ENCODE measurements around the gene HNRNPA1L2.
A peak's percentile ranks its signal among the peaks of the same experiment; 100 is the strongest.

HNRNPA1L2 gene

DNA sequence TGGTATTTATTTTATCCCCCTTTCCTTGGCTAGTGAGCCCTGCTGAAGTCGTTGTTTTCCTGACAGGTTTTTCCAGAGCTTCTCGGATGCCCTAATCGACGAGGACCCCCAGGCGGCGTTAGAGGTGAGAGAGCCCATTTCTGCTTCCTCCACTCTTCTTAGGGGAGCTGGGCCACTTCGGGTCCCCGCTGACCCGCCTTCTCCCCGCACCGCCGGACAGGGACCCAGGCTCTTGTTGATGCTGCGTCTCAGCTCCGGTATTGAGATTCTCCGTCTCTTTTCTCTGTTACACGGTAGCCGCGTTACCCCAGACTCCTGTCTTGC, 10.7 kb downstream of the HNRNPA1L2 start:
- no peaks in the 10 kb centered on the region for H3K27me3 ChIP-seq (ENCODE audit: insufficient read depth, poor library complexity, severe bottlenecking)
- DNase-seq (ENCODE audit: low read depth in 1 of 2, low spot score in 1 of 2): no peak
- H3K27ac ChIP-seq (replicated peaks): peak overlapping the region; percentile 94
- TF ChIP-seq, protein P1, sequence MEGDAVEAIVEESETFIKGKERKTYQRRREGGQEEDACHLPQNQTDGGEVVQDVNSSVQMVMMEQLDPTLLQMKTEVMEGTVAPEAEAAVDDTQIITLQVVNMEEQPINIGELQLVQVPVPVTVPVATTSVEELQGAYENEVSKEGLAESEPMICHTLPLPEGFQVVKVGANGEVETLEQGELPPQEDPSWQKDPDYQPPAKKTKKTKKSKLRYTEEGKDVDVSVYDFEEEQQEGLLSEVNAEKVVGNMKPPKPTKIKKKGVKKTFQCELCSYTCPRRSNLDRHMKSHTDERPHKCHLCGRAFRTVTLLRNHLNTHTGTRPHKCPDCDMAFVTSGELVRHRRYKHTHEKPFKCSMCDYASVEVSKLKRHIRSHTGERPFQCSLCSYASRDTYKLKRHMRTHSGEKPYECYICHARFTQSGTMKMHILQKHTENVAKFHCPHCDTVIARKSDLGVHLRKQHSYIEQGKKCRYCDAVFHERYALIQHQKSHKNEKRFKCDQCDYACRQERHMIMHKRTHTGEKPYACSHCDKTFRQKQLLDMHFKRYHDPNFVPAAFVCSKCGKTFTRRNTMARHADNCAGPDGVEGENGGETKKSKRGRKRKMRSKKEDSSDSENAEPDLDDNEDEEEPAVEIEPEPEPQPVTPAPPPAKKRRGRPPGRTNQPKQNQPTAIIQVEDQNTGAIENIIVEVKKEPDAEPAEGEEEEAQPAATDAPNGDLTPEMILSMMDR (IDR thresholded peaks at IDR 0.05; ENCODE audit: insufficient read depth, low read length): no peak
- TF ChIP-seq SPI1 (IDR thresholded peaks at IDR 0.05; ENCODE audit: borderline replicate concordance, low read depth): no peak
- TF ChIP-seq, protein P2, sequence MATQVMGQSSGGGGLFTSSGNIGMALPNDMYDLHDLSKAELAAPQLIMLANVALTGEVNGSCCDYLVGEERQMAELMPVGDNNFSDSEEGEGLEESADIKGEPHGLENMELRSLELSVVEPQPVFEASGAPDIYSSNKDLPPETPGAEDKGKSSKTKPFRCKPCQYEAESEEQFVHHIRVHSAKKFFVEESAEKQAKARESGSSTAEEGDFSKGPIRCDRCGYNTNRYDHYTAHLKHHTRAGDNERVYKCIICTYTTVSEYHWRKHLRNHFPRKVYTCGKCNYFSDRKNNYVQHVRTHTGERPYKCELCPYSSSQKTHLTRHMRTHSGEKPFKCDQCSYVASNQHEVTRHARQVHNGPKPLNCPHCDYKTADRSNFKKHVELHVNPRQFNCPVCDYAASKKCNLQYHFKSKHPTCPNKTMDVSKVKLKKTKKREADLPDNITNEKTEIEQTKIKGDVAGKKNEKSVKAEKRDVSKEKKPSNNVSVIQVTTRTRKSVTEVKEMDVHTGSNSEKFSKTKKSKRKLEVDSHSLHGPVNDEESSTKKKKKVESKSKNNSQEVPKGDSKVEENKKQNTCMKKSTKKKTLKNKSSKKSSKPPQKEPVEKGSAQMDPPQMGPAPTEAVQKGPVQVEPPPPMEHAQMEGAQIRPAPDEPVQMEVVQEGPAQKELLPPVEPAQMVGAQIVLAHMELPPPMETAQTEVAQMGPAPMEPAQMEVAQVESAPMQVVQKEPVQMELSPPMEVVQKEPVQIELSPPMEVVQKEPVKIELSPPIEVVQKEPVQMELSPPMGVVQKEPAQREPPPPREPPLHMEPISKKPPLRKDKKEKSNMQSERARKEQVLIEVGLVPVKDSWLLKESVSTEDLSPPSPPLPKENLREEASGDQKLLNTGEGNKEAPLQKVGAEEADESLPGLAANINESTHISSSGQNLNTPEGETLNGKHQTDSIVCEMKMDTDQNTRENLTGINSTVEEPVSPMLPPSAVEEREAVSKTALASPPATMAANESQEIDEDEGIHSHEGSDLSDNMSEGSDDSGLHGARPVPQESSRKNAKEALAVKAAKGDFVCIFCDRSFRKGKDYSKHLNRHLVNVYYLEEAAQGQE (IDR thresholded peaks at IDR 0.05; ENCODE audit: insufficient replicate concordance, low read depth): no peak
- TF ChIP-seq POLR2AphosphoS5 (IDR thresholded peaks at IDR 0.05; ENCODE audit: low read depth): no peak
- TF ChIP-seq GABPA (IDR thresholded peaks at IDR 0.05; ENCODE audit: low read depth): no peak
- H3K4me3 ChIP-seq (replicated peaks; ENCODE audit: insufficient read depth, low read length): peak overlapping the region; percentile 79

DNA sequence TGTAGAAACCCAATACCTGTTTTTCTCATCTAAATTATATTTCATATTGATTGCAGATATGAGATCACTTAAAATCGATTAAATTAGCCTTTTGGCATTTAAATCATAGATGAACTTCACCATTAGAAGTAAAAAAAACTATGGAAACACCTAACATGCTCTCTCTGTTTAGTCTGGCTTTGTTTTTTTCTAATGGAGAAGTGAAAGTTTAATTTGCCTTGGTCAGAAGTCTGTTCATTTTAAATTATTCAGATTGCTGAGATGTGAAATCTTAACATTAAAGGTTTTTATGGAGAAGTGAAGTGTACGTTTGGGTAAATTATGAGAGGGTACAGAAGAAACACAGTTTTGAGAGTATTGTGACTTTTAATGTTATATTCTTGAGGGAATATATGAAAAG, 17.1 kb downstream of the HNRNPA1L2 start:
- Histone ChIP-seq H3K27ac (replicated peaks) (no peak overlapping the region), H3K27me3 (ENCODE audit: insufficient read depth, poor library complexity, severe bottlenecking) (no peaks in the 10 kb centered on the region), H3K4me3 (replicated peaks; ENCODE audit: insufficient read depth, low read length) (no peak overlapping the region)
- TF ChIP-seq GABPA (IDR thresholded peaks at IDR 0.05; ENCODE audit: low read depth): no peak
- DNase-seq (ENCODE audit: low read depth in 1 of 2, low spot score in 1 of 2): no peak

DNA sequence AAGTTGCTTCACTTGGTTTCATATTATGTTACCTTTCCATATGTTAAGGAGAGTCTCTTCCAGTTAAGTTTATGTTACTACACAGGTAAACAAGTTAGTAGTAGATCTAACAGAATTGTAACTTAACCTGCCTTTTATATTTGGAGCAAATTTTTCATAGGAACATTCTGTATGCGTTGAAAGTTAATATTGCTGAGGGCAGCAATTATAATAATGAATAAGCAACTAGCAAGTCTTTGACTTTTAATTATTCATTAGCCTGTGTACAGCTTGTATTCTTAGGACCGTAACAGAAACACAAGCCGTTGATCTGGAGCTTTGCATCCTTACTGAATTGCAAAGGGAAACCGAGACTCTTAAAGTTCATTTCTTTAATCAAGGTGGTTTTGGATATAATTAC, 22.0 kb downstream of the HNRNPA1L2 start:
- no peak overlapping the region for H3K4me3 ChIP-seq (replicated peaks; ENCODE audit: insufficient read depth, low read length)
- H3K27me3 ChIP-seq (ENCODE audit: insufficient read depth, poor library complexity, severe bottlenecking): no peaks in the 10 kb centered on the region
- no peak for DNase-seq (ENCODE audit: low read depth in 1 of 2, low spot score in 1 of 2)
- TF ChIP-seq GABPA (IDR thresholded peaks at IDR 0.05; ENCODE audit: low read depth): no peak
- no peak for TF ChIP-seq POLR2AphosphoS5 (IDR thresholded peaks at IDR 0.05; ENCODE audit: low read depth)
- TF ChIP-seq, protein P1 (IDR thresholded peaks at IDR 0.05; ENCODE audit: insufficient read depth, low read length): no peak
- TF ChIP-seq, protein P2 (IDR thresholded peaks at IDR 0.05; ENCODE audit: insufficient replicate concordance, low read depth): no peak
- no peak for TF ChIP-seq SPI1 (IDR thresholded peaks at IDR 0.05; ENCODE audit: borderline replicate concordance, low read depth)
- no peak overlapping the region for H3K27ac ChIP-seq (replicated peaks)

DNA sequence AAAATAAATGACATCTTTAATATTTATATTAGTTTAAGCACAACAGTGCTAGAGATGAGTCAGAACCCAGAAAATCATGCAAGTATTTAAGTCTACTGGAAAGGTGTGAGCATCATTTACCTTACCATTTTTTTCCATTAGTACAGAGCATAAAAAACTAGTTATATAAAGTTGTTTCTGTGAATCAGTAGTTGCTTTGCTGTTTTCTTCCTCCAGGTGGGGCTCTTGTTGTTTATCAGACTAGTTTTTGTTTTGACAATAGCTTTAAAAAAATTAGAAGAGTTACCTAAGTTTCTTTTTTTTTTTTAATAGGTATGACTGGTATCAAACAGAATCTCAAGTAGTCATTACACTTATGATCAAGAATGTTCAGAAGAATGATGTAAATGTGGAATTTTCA, 23.1 kb downstream of the HNRNPA1L2 start:
- DNase-seq (ENCODE audit: low read depth in 1 of 2, low spot score in 1 of 2): no peak
- Histone ChIP-seq H3K27me3 (ENCODE audit: insufficient read depth, poor library complexity, severe bottlenecking) (no peaks in the 10 kb centered on the region), H3K4me3 (replicated peaks; ENCODE audit: insufficient read depth, low read length) (no peak overlapping the region), H3K27ac (replicated peaks) (no peak overlapping the region)
- TF ChIP-seq, protein P2 (IDR thresholded peaks at IDR 0.05; ENCODE audit: insufficient replicate concordance, low read depth): no peak
- no peak for TF ChIP-seq POLR2AphosphoS5 (IDR thresholded peaks at IDR 0.05; ENCODE audit: low read depth)
- TF ChIP-seq SPI1 (IDR thresholded peaks at IDR 0.05; ENCODE audit: borderline replicate concordance, low read depth): no peak
- TF ChIP-seq, protein P1 (IDR thresholded peaks at IDR 0.05; ENCODE audit: insufficient read depth, low read length): no peak
- no peak for TF ChIP-seq GABPA (IDR thresholded peaks at IDR 0.05; ENCODE audit: low read depth)
